Small intestine (tissue), 7 donors: Measurements from ENCODE around the gene EIF1B. TPM values are rescaled to one million over a fixed set of nuclear protein-coding genes. Genes with fewer than 3 reads are reported as not detected.
"Not testable (repeated sequence)": the region's sequence is repeated elsewhere in the genome, so short reads cannot be mapped to it uniquely, and the experiment has no call there.

Experiments
- DNase-seq, 2 donors: peaks; one replicate each; pipeline versions ENCODE4 v3.0.0 to v3.0.0-alpha.2; 2013
- FAIRE-seq: peaks from 2 replicates; lab custom pipeline; 2012; peaks lifted over from hg19 to GRCh38; lab: Jason Lieb, UNC
- H3K27ac ChIP-seq, 3 donors: one replicate each; pipeline ENCODE4 v1.5.1; 2013; ENCODE audit warnings: low read length in 2 of 3, mild to moderate bottlenecking in 2 of 3, control low read depth in 1 of 3, inconsistent platforms in 1 of 3, low read depth in 1 of 3, moderate library complexity in 1 of 3
- H3K27me3 ChIP-seq, 3 donors: one replicate each; pipeline ENCODE4 v1.6.1; 2013; ENCODE audit warnings: low read length in 3 of 3, inconsistent platforms in 1 of 3; ENCODE audit not compliant: control insufficient read depth in 3 of 3, insufficient read depth in 3 of 3
- H3K36me3 ChIP-seq, 3 donors: one replicate each; pipeline ENCODE4 v1.6.1; 2013; ENCODE audit warnings: low read length in 3 of 3, inconsistent platforms in 1 of 3, low read depth in 1 of 3, mild to moderate bottlenecking in 1 of 3, moderate library complexity in 1 of 3; ENCODE audit not compliant: control insufficient read depth in 3 of 3, insufficient read depth in 2 of 3
- H3K4me1 ChIP-seq, 3 donors: one replicate each; pipeline ENCODE4 v1.6.1; 2013; ENCODE audit warnings: low read length in 2 of 3, inconsistent platforms in 1 of 3, low read depth in 1 of 3, mild to moderate bottlenecking in 1 of 3, moderate library complexity in 1 of 3; ENCODE audit not compliant: control insufficient read depth in 3 of 3, insufficient read depth in 2 of 3
- H3K4me3 ChIP-seq, 3 donors: one replicate each; pipeline ENCODE4 v1.5.1; 2013; ENCODE audit warnings: low read length in 3 of 3, control low read depth in 1 of 3, inconsistent platforms in 1 of 3, low read depth in 1 of 3, mild to moderate bottlenecking in 1 of 3, moderate library complexity in 1 of 3
- H3K9me3 ChIP-seq, 2 donors: one replicate each; pipeline ENCODE4 v1.6.1; 2013; ENCODE audit warnings: low read depth in 1 of 2, low read length in 1 of 2; ENCODE audit not compliant: control insufficient read depth in 2 of 2, insufficient read depth in 1 of 2
- WGBS, 3 donors: extraction: QIAGEN DNeasy Blood & Tissue Kit; methylation state at CpG; one replicate each; pipeline ENCODE4 v1.1.7; 2013; 5-methylcytosine and 5-hydroxymethylcytosine counted together
- polyA plus RNA-seq, 4 donors: library from polyadenylated mRNA; stranded (reverse) in 3 of 4; unstranded in 1 of 4; fragments of 200-250 nt in 3 of 4; fragments of 120-200 nt in 1 of 4; gene quantifications; one replicate each; pipeline versions ENCODE4 v1.2.1 to v1.2.3, GENCODE V29; 2013
- donor health status: healthy with polysubstance abuse.
- donor health status: control.
- donor health status: control.
- donor health status: Bipolar disorder and iron deficiency.
- donor health status: healthy.

The EIF1B gene
- polyA plus RNA-seq, 4 donors: 56.1 to 118 (median 94.2) TPM

GRCh38 chr3:40281995-40282394 lies 27.5 kb upstream of the EIF1B start:
- FAIRE-seq: no peak
- H3K4me3 ChIP-seq: no peak overlapping the region
- H3K27me3 ChIP-seq: no peaks in the 10 kb centered on the region

GRCh38 chr3:40283057-40283456 lies 26.4 kb upstream of the EIF1B start:
- not testable (repeated sequence) for H3K27me3 ChIP-seq, FAIRE-seq, DNase-seq, H3K4me3 ChIP-seq, H3K9me3 ChIP-seq, H3K4me1 ChIP-seq, H3K27ac ChIP-seq, H3K36me3 ChIP-seq
- WGBS, 3 donors: 94 to 97% (median 95%) methylated on average over 5 of the region's 5 CpGs

More at GRCh38 chr3:40281995-40282394, 27.5 kb upstream of the EIF1B start:
- no peaks in the 10 kb centered on the region for H3K9me3 ChIP-seq
- no peak for DNase-seq
- 73 to 81% (median 79%) methylated on average over 2 of the region's 2 CpGs for WGBS, 3 donors
- no peaks in the 10 kb centered on the region for H3K36me3 ChIP-seq
- no peaks in the 10 kb centered on the region for H3K4me1 ChIP-seq
- H3K27ac ChIP-seq: no peak overlapping the region

- H3K4me1 ChIP-seq: no peaks in the 10 kb centered on the region
- H3K4me3 ChIP-seq: no peak overlapping the region
- H3K9me3 ChIP-seq: peaks cover 0 to 16% of the 10 kb centered on the region in 2 donors
- H3K27ac ChIP-seq: no peak overlapping the region
- FAIRE-seq (no peak), DNase-seq (no peak)
- 80 to 85% (median 81%) methylated on average over 2 of the region's 2 CpGs for WGBS, 3 donors
- H3K36me3 ChIP-seq: peaks cover 0 to 11% (median 0%) of the 10 kb centered on the region in 3 donors
- H3K27me3 ChIP-seq: no peaks in the 10 kb centered on the region
Measured at GRCh38 chr3:40287248-40287647, 22.3 kb upstream of the EIF1B start.

- Histone ChIP-seq H3K27ac (no peak overlapping the region), H3K9me3 (peaks cover 0 to 16% of the 10 kb centered on the region in 2 donors), H3K4me3 (no peak overlapping the region), H3K36me3 (peaks cover 0 to 11% (median 0%) of the 10 kb centered on the region in 3 donors), H3K27me3 (no peaks in the 10 kb centered on the region), H3K4me1 (no peaks in the 10 kb centered on the region)
- 83 to 88% (median 87%) methylated on average over 6 of the region's 6 CpGs for WGBS, 3 donors
- peak in 1 of 2 donors; percentile 30 for DNase-seq
- no peak for FAIRE-seq
Measured at GRCh38 chr3:40290396-40290795, 19.1 kb upstream of the EIF1B start.

GRCh38 chr3:40291471-40291870 lies 18.0 kb upstream of the EIF1B start:
- WGBS, 3 donors: 95 to 97% (median 95%) methylated on average over 4 of the region's 4 CpGs
- FAIRE-seq (no peak), DNase-seq (no peak)
- Histone ChIP-seq H3K27me3 (no peaks in the 10 kb centered on the region), H3K9me3 (peaks cover 0 to 16% of the 10 kb centered on the region in 2 donors), H3K27ac (no peak overlapping the region), H3K4me1 (no peaks in the 10 kb centered on the region), H3K4me3 (no peak overlapping the region), H3K36me3 (peaks cover 0 to 11% (median 0%) of the 10 kb centered on the region in 3 donors)

GRCh38 chr3:40292637-40293349 lies 16.7 kb upstream of the EIF1B start:
- no peaks in the 10 kb centered on the region for H3K4me1 ChIP-seq
- WGBS, 3 donors: 77 to 91% (median 77%) methylated on average over 4 of the region's 4 CpGs
- no peak overlapping the region for H3K27ac ChIP-seq
- FAIRE-seq: no peak
- no peaks in the 10 kb centered on the region for H3K27me3 ChIP-seq
- H3K36me3 ChIP-seq: peaks cover 0 to 11% (median 0%) of the 10 kb centered on the region in 3 donors
- H3K4me3 ChIP-seq: no peak overlapping the region
- no peak for DNase-seq
- peaks cover 0 to 16% of the 10 kb centered on the region in 2 donors for H3K9me3 ChIP-seq

GRCh38 chr3:40294434-40294833 lies 15.1 kb upstream of the EIF1B start:
- DNase-seq: no peak
- 93 to 100% (median 97%) methylated on average over 1 of the region's 1 CpG for whole genome bisulfite sequencing, 3 donors
- peaks cover 0 to 11% (median 0%) of the 10 kb centered on the region in 3 donors for H3K36me3 ChIP-seq
- H3K9me3 ChIP-seq: peaks cover 0 to 16% of the 10 kb centered on the region in 2 donors
- FAIRE-seq: no peak
- no peaks in the 10 kb centered on the region for H3K4me1 ChIP-seq
- no peak overlapping the region for H3K27ac ChIP-seq
- no peak overlapping the region for H3K4me3 ChIP-seq
- H3K27me3 ChIP-seq: no peaks in the 10 kb centered on the region

- H3K4me3 ChIP-seq: no peak overlapping the region
- no peaks in the 10 kb centered on the region for H3K27me3 ChIP-seq
- no peak for FAIRE-seq
- no peaks in the 10 kb centered on the region for H3K4me1 ChIP-seq
- H3K36me3 ChIP-seq: no peaks in the 10 kb centered on the region
- WGBS, 3 donors: 95 to 97% (median 95%) methylated on average over 2 of the region's 2 CpGs
- DNase-seq: no peak
- H3K27ac ChIP-seq: no peak overlapping the region
- no peaks in the 10 kb centered on the region for H3K9me3 ChIP-seq
Measured at GRCh38 chr3:40298075-40298474, 11.4 kb upstream of the EIF1B start.
